RWPE1 (cell line): Measurements from ENCODE around the gene KHK.

Experiments used
- CTCF ChIA-PET: fragments of 350-600 bp; sonication (Branson Sonifier 250); formaldehyde crosslinking; extraction: SDS; loops from one replicate; lab custom pipeline; 2021; lab: Yijun Ruan, JAX
- POLR2A ChIA-PET: fragments of 400-600 bp; formaldehyde crosslinking; extraction: SDS; loops from one replicate; lab custom pipeline; 2020; ENCODE audit warnings: antibody characterized with exemption; ENCODE audit not compliant: low non-redundant PET; lab: Yijun Ruan, JAX
- DNase-seq: peaks from one replicate; pipeline ENCODE4 v3.0.0; 2012; ENCODE audit warnings: low spot score
- H3K27ac ChIP-seq: fragments of 450-650 bp; 2 replicates; pipeline ENCODE4 v1.5.1; 2017
- CTCF ChIP-seq: fragments of 450-650 bp; conservative IDR thresholded peaks from 2 replicates; pipeline ENCODE4 v1.5.1; 2017; ENCODE audit warnings: low read depth, mild to moderate bottlenecking

KHK gene

GRCh38 chr2:27128668-27129571 is 42.3 kb downstream of the KHK start:
- peak overlapping the region; percentile 33; the same call in 1 of the 2 replicates for H3K27ac ChIP-seq
- ChIA-PET POLR2A (no interaction called here), CTCF (interaction anchor here (0.7 kb wide), 1 partner anchor 41 kb away, joined by 3 read pairs; no protein-coding TSS in a partner anchor)
- DNase-seq: no peak
- TF ChIP-seq CTCF: no peak

- POLR2A ChIA-PET: no interaction called here
- H3K27ac ChIP-seq: no peak overlapping the region
Observed at GRCh38 chr2:27130396-27130795, 43.8 kb downstream of the KHK start.

GRCh38 chr2:27131429-27131828 is 44.9 kb downstream of the KHK start:
- POLR2A ChIA-PET: no interaction called here
- CTCF ChIA-PET: interaction anchor here (0.9 kb wide), 1 partner anchor 40 kb away, joined by 3 read pairs; no protein-coding TSS in a partner anchor
- peak overlapping the region; percentile 12; the same call in 1 of the 2 replicates for H3K27ac ChIP-seq
- no peak for DNase-seq
- no peak for TF ChIP-seq CTCF

More at GRCh38 chr2:27130396-27130795, 43.8 kb downstream of the KHK start:
- no peak for DNase-seq
- CTCF ChIA-PET: no interaction called here
- TF ChIP-seq CTCF: no peak

- ChIA-PET CTCF (interaction anchor here (0.6 to 0.9 kb wide), 3 partner anchors 35 to 173 kb away, joined by 3 to 5 read pairs (median 3); no protein-coding TSS in a partner anchor), POLR2A (interaction anchor here (0.5 kb wide), 1 partner anchor 176 kb away, joined by 3 read pairs; no protein-coding TSS in a partner anchor)
- DNase-seq: no peak
- no peak for TF ChIP-seq CTCF
- peak overlapping the region; percentile 69 for H3K27ac ChIP-seq
Observed at GRCh38 chr2:27133195-27133875, 46.8 kb downstream of the KHK start.

GRCh38 chr2:27133905-27134780 is 47.6 kb downstream of the KHK start, which contains the start of gene PREB:
Gene PREB (minus strand): TSS chr2:27134636. CDS start chr2:27134421, 215 bp downstream.
- CTCF ChIA-PET: interaction anchor here (0.6 to 1.4 kb wide), 4 partner anchors 11 to 223 kb away, joined by 3 to 5 read pairs (median 4); partner anchors contain the start of gene ABHD1
- DNase-seq: peak; percentile 97
- H3K27ac ChIP-seq: peak within 1 kb of the TSS; percentile 69
- POLR2A ChIA-PET: interaction anchor here (0.5 to 0.7 kb wide), 2 partner anchors 13 to 175 kb away, joined by 3 read pairs; no protein-coding TSS in a partner anchor
- TF ChIP-seq CTCF: no peak
